GM12872 (cell line): ENCODE measurements around the gene NANOS3.

Source experiments
- TF ChIP-seq, protein P1 (sequence below): IDR thresholded peaks from 3 replicates; pipeline ENCODE4 v1.5.1; 2011; ENCODE audit warnings: low read depth, mild to moderate bottlenecking, low read length, moderate library complexity; ENCODE audit not compliant: insufficient read depth

NANOS3 gene

DNA sequence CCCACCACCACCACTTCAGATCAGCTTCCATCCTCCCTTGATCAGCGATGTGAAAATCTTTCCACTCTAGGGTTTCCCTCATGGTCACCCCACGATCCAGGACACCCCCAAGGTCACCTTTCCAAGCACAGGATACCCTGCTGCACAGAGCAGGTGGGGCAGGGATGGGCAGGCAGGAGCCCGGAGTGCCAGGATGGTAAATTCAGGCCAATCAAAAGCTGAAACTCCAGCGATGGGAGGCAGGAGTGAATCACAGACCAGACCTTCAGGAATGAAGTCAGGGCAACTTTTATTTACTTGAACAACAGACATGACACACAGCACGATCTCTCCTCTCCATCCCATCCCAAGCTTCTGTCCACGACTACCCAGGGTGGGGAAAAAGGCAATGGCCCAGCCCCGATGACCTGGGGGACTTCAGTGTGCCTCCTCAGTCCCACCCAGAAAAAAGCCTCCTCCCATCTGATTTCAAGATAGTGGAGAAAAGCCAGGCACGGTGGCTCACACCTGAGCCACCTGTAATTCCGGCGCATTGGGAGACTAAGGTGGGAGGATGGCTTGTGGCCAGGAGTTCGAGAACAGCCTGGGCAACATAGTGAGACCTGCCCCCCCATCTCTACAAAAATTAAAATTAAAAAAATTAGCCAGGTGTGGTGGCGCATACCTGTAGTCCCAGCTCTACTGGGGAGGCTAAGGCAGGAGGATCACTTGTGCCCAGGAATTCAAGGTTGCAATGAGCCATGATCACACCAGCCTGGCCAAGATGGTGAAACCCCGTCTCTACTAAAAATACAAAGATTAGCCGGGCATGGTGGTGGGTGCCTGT, 42.5 kb upstream of the NANOS3 start:
- TF ChIP-seq, protein P1, sequence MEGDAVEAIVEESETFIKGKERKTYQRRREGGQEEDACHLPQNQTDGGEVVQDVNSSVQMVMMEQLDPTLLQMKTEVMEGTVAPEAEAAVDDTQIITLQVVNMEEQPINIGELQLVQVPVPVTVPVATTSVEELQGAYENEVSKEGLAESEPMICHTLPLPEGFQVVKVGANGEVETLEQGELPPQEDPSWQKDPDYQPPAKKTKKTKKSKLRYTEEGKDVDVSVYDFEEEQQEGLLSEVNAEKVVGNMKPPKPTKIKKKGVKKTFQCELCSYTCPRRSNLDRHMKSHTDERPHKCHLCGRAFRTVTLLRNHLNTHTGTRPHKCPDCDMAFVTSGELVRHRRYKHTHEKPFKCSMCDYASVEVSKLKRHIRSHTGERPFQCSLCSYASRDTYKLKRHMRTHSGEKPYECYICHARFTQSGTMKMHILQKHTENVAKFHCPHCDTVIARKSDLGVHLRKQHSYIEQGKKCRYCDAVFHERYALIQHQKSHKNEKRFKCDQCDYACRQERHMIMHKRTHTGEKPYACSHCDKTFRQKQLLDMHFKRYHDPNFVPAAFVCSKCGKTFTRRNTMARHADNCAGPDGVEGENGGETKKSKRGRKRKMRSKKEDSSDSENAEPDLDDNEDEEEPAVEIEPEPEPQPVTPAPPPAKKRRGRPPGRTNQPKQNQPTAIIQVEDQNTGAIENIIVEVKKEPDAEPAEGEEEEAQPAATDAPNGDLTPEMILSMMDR, result no peak

DNA sequence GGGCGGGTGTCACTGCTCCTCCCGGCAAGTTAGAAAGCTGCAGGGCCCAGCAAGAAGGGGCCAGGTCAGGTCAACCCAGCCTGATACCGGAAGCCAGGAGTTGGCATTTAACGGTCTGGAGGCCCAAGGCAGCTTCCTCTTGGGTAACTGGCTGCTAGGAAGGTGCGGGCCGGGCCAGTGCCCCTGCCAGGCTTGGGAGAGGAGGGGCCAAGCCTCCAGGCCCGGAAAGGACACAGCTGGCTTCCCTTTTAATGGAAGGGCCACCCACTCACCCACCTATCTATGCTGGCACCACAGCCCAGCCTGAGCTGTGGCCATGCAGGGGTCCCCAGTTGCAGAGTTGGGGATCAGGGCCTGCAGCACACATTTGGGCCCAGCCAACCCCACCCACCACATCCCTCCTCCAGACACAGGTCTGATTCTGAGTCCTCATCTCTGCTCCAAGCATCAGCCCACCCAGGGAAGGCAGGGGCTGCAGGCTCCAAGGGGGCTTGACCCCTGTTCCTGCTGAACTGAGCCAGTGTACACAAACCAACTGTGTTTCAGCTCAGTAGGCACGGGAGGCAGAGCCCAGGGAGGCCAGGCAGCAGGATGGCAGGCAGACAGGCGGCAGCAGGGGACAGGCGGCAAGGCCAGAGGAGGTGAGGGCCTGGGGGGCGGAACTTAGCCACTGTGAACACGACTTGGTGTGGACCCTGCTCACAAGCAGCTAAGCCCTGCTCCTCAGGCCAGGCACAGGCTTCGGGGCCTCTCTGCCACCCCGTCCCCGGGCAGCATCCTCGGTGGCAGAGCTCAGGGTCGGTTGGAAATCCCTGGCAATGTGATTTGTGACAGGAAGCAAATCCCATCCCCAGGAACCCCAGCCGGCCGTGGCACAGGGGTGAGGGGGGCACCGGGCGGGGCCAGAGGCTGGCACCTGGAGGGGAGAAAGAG, 40.9 kb upstream of the NANOS3 start:
- TF ChIP-seq, protein P1, result no peak

GRCh38 chr19:13838435-13839129, 38.4 kb upstream of the NANOS3 start:
- TF ChIP-seq, protein P1, result no peak

DNA sequence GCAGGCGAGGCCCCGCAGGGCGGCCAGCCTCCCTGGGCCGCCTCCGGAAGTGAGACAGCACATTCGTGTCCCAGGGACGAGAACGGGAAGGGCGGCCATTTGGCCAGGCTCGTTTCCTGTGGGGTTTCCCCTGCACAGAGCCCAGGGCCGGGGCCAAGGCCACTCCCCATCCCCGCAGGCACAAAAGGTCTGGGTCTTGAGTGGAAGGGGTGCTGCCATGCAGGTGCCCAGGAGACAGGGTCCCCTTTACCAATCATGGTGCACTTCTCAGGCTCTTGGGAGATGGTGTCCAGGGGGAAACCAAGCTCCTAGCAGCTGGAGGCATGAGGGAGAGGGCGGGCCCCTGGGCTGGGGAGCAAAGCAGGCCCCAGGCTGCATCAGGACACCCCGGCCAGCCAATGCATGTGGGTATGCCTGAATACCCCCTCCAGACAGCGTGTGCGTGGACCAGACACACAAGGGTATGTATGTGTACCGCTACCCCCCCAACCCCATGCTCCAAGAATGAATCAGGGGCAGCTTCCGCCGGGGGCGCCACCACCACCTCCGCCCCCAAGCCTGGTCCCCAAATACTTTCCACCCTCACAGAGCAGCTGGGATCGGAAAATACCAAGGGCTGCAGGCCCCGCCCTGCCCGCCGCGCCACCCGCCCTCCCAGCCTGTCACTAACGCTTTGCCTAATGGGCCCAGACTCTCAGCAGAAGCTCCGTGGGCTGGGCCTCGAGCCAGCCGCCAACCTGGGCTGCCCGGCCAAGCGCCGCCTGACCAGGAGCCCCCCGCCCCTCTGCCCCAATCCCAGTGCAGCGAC, 37.6 kb upstream of the NANOS3 start:
- TF ChIP-seq, protein P1, result no peak

GRCh38 chr19:13839938-13840304, 37.0 kb upstream of the NANOS3 start:
- TF ChIP-seq, protein P1, result no peak

- TF ChIP-seq, protein P1, result no peak
Measured at GRCh38 chr19:13840305-13841085, 36.4 kb upstream of the NANOS3 start.
